ENCODE results near the gene TMEM63B.
A peak's percentile ranks its signal among the peaks of the same experiment; 100 is the strongest.
"Not testable (repeated sequence)": the region's sequence is repeated elsewhere in the genome, so short reads cannot be mapped to it uniquely, and the experiment has no call there.

TMEM63B gene

GRCh38 chr6:44127186-44128019, at the start of gene TMEM63B, which contains the start of gene MRPL14:
Gene TMEM63B, plus strand, starts transcription at chr6:44127554. Its CDS starts 7,031 bp downstream, at chr6:44134585.
Gene MRPL14, minus strand, starts transcription at chr6:44127452. Its CDS starts 10,841 bp downstream, at chr6:44116611.
- DNase-seq (ENCODE audit: low read depth in 2 of 2): peak; percentile 80 to 86

DNA sequence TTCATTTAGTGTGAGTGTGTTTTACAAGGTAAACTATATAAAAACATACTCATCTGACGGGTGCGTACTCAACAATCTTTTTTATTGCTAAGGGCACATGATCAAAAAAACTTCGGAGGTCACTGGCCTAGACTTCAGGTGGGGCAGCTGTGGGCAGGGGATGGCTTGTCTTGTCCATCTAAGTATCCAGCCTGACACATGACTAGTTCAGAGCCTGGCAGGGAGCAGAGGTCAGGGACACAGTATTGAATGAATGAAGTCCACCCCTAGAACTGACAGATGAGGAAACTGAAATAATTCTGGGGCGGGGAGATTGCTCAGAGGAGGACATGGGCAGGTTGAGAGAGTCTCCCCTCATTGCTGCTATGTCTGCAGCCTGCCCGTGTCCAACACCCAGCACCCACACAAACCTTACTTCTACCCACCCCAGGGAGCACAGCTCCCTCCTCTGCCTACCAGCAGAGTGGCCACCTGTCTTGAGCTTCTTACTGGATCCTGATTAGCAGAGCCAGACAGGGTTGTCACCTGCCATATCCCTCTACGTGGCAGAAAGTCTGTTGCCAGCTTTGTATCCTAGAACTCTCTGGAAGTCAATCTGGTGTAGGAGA, 49.0 kb upstream of the TMEM63B start:
- DNase-seq (ENCODE audit: low read depth in 2 of 2): no peak

DNA sequence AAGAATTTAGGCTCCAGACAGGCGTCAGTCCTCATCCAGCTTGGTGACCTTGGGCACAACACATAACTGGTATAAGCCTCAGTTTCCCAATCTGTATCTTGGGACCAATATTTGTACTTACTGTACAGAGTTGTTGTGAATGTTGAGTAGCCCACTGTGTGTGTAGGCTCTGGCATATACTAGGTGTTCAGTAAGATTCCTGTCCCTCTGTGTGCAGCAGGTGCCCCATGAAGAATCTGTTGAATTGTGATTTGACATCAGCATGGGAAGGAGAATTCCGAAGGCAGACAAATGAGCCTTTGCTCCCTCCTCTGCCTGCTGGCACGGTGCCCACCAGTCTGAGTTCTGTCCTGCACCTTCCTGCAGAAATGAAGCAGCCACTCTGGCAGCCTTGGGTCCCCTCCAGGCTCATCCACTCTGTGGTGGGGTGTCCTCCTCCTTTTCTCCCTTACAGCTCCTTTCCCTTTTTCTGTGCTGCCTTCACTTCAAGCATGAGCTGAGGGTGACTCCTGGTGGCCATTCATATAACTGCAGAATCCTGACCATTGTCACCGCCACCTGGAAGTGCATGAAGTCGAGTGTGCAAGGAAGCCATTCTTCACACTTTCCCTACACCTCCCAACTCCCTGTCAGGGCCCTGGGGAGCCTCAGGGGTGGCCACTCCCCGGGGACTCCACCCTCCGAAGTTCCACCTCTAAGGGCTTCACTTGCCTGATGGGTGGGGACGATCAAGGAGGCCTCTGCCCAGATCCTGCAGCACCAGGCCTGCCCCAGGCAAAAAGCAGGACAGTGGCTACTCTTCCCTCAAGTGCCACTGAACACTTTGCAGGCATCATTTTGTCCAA, 48.3 kb upstream of the TMEM63B start:
- peak; percentile 42 to 53 for DNase-seq (ENCODE audit: low read depth in 2 of 2)

DNA sequence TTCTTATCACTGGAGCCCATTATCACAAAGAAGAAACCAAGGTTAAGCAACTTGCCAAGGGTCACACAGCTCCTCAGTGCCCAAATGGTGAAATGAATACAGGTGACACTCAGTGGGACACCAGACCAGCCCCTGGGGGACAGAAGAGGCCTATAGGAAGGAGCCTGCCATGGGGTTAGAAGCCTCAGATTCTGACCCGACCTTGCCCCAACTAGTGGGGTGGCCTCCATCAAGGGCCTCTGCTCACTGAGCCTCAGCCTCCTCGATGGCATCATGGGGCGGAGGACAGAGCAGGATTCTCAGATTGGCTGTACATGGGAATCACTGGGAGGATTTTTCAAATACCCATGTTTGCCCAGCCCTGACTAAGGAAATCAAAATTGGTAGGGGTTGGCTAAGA, 47.7 kb upstream of the TMEM63B start:
- DNase-seq (ENCODE audit: low read depth in 2 of 2): no peak

GRCh38 chr6:44080561-44081521, 46.5 kb upstream of the TMEM63B start:
- no peak for DNase-seq (ENCODE audit: low read depth in 2 of 2)

DNA sequence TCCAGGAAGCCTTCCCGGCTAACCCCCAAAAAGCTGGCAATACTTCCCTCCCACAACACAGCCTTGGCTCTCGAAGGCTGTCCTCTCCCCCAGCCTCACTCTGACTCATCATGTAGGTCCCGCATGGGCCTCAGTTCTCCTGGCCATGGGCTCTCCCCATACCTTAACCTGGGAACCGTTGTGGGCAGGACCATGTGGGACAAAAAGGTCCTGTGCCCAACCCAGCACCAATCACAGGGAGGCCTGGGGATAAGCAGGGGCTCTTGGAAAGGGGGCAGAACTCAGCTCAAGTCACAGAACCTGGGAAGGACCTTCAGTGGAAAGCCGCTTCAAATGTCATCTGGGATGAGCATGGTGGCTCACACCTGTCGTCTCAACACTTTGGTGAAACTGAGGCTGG, 45.6 kb upstream of the TMEM63B start:
- no peak for DNase-seq (ENCODE audit: low read depth in 2 of 2)

- DNase-seq (ENCODE audit: low read depth in 2 of 2): no peak
Observed at GRCh38 chr6:44082872-44083321, 44.5 kb upstream of the TMEM63B start.

- DNase-seq (ENCODE audit: low read depth in 2 of 2): no peak
Observed at GRCh38 chr6:44084231-44085014, 42.9 kb upstream of the TMEM63B start.

GRCh38 chr6:44085219-44085618, 42.1 kb upstream of the TMEM63B start:
- DNase-seq (ENCODE audit: low read depth in 2 of 2): no peak

GRCh38 chr6:44086931-44087574, 40.3 kb upstream of the TMEM63B start:
- DNase-seq (ENCODE audit: low read depth in 2 of 2): no peak

DNA sequence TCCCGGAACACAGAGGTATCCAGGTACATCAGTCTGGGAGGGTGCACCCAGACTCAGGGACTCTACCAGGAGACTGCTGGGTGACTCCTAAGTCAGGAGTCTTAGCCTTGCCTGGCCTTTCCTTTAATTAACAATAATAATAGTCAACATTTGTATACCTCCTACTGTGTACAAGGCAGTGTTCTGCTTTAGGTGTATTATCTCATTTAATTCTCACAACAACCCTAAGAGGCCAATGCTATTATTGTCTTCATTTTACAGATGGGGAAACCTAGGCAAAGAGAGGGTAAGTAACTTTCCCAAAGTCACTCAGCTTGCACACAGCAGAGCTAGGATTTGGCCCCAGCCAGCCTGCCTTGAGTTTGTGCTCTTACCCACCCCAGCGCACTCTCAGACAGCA, 39.7 kb upstream of the TMEM63B start:
- no peak for DNase-seq (ENCODE audit: low read depth in 2 of 2)

- no peak for DNase-seq (ENCODE audit: low read depth in 2 of 2)
Observed at GRCh38 chr6:44088827-44089590, 38.3 kb upstream of the TMEM63B start.

DNA sequence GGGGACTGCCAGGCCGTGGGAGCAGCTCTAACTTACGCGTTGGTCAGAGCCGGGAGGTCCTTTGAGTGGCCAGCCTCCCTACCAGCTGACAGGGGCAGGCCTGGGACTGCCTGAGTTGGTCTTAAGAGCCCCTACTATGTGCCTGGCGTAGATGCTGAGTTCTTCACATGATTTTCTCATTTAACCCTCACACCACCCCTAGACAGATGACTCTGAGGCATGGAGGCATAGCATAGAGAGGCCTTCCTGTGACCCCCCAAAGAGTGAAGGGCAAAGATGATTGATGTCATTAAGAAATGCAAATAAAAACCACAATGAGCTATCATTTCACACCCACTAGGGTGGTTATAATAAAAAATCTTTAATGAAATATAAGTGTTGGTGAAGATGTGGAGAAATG, 36.9 kb upstream of the TMEM63B start:
- DNase-seq (ENCODE audit: low read depth in 2 of 2): no peak

DNA sequence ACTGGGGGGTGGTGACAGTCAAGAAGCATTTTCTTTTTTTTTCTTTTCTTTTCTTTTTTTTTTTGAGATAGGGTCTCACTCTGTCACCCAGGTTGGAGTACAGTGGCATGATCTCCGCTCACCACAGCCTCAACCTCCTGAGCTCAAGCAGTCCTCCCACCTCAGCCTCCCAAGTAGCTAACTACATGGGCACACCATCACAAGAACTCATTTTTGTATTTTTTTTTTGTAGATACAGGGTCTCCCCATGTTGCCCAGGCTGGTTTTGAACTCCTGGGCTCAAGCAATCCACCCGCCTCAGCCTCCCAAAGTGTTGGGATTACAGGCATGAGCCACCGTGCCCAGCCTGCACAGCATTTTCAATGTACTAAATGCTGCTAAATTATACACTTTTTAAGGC, 36.0 kb upstream of the TMEM63B start:
- DNase-seq (ENCODE audit: low read depth in 2 of 2): not testable (repeated sequence)

DNA sequence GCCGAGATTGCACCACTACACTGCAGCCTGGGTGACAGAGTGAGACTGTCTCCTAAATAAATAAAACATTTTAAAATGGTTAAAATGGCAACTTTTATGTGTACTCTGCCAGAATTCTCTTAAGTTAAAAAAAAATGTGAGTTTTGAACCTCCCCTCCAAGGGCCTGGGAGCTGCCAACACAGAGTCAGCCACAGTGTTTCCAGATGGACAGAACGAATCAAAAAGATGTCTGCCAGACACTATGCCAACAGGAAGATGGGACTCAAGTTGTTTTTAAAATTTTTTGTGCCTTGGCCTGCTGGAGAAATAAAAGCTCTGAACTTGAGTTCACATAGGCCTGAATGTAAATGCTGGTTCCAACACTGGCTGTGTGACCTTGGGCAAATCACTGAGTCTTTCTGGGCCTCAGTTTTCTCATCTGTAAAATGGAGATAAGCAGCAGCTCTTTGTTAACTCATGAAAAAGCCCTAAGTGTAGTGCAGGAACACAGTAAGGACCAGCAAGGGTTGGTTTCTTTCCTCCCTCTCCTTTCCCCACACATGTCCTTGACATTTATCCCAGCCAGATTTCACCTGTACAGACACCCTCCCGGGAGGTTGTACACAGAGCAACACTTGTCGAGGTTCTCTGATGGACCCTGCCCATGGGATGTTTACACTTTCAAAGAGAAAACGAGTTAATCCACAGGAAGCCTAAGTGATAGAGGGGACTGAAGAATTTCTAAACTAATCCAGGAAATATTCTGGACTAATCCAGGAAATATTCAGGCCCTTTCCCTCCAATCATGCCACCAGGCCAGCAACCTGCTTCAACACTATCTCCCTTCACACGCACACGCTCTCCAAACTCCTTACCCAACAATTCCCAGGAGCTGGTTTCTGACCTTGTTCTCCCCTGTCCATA, 35.1 kb upstream of the TMEM63B start:
- DNase-seq (ENCODE audit: low read depth in 2 of 2): no peak

- DNase-seq (ENCODE audit: low read depth in 2 of 2): no peak
Observed at GRCh38 chr6:44093066-44093465, 34.3 kb upstream of the TMEM63B start.

DNA sequence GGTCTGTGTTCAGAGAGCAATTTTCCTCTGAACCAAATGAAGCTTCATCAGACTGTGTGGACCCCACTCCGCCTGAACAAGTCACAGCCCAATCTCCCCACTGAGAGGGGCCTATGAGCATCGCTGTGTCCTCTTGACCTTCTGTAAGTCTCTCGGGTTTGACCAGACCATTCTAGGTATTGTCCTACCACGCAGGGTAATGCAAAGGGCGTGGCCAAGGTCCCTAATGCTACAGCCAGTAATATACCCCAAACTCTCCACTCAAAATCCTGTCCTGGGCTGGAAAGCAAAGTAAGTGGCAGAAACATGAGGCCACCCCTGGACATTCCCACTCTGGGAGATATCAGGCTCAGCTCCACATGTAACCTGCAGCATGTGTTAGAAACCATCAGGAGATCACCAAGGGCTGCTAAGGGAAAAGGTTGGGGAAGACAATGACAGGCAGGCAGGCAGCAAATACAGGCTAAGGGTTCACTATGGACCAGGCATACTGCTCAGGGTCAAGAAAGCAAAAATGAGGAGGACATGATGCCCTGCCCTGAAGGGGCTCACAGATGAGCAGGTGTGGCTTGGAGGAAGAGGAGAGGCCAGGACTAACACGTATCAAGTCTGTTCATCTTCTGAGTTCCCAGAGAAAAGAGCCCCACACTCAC, 33.5 kb upstream of the TMEM63B start:
- no peak for DNase-seq (ENCODE audit: low read depth in 2 of 2)

Data from stimulated activated CD8-positive, alpha-beta memory T cell treated with anti-CD3 and anti-CD28 coated beads, Interleukin-2, amount 100 ng/mL, for 48 hours (primary cell).